Naive thymus-derived CD4-positive, alpha-beta T cell (primary cell): Measurements from ENCODE around the gene LETM1. TPM values are rescaled to one million over a fixed set of nuclear protein-coding genes. Genes with fewer than 3 reads are reported as not detected.

Experiments
- ATAC-seq: fragments of 150-1000 bp; cut with Tn5 transposase; 2 replicates; pipeline ENCODE4 v1.10.0; 2021; ENCODE audit warnings: mild to moderate bottlenecking, moderate library complexity
- CTCF ChIA-PET: fragments of 350-600 bp; sonication (Branson Sonifier 250); formaldehyde crosslinking; loops from one replicate; lab custom pipeline; 2021; ENCODE audit warnings: antibody characterized with exemption; lab: Charles Lee
- POLR2A ChIA-PET: fragments of 350-600 bp; sonication (Branson Sonifier 250); formaldehyde crosslinking; loops from one replicate; lab custom pipeline; 2021; ENCODE audit warnings: antibody characterized with exemption, inconsistent platforms; lab: Charles Lee
- DNase-seq, 9 donors: peaks; one replicate each; pipeline versions ENCODE4 v3.0.0 to v3.0.0-alpha.2; 2020 to 2022; ENCODE audit warnings: mixed read lengths in 1 of 9
- H3K27ac ChIP-seq: one replicate; pipeline ENCODE4 v1.7.0; 2013; ENCODE audit warnings: mild to moderate bottlenecking, low read depth, low read length, moderate library complexity
- H3K27me3 ChIP-seq, 2 donors: one replicate each; pipeline ENCODE4 v1.7.0; 2013; ENCODE audit warnings: low read length in 2 of 2, mild to moderate bottlenecking in 2 of 2, moderate library complexity in 2 of 2; ENCODE audit not compliant: control insufficient read depth in 2 of 2, insufficient read depth in 2 of 2
- H3K36me3 ChIP-seq, 3 experiments: 1 replicate in 2 of 3; 2 replicates in 1 of 3; pipeline ENCODE4 v1.7.0; 2013; ENCODE audit warnings: low read length in 3 of 3, mild to moderate bottlenecking in 3 of 3, moderate library complexity in 1 of 3; ENCODE audit not compliant: insufficient read depth in 3 of 3, control insufficient read depth in 2 of 3
- H3K4me1 ChIP-seq, 2 donors: one replicate each; pipeline ENCODE4 v1.7.0; 2013; ENCODE audit warnings: low read length in 2 of 2, mild to moderate bottlenecking in 2 of 2, moderate library complexity in 1 of 2; ENCODE audit not compliant: control insufficient read depth in 2 of 2, insufficient read depth in 2 of 2
- H3K4me3 ChIP-seq: 2 replicates; pipeline ENCODE4 v1.7.0; 2013; ENCODE audit warnings: mild to moderate bottlenecking, low read length
- H3K9me3 ChIP-seq, 3 experiments: 1 replicate in 2 of 3; 2 replicates in 1 of 3; pipeline ENCODE4 v1.7.0; 2013; ENCODE audit warnings: low read length in 3 of 3; ENCODE audit not compliant: control insufficient read depth in 2 of 3
- H3K27ac Mint-ChIP-seq, 9 donors: one replicate each; pipeline ENCODE4 v1.8.0; 2020 to 2022; ENCODE audit warnings: mixed read lengths in 9 of 9, mild to moderate bottlenecking in 8 of 9, moderate library complexity in 5 of 9, inconsistent platforms in 2 of 9
- H3K27me3 Mint-ChIP-seq, 5 donors: one replicate each; pipeline ENCODE4 v1.8.0; 2021 to 2022; ENCODE audit warnings: mixed read lengths in 5 of 5, mild to moderate bottlenecking in 1 of 5
- H3K36me3 Mint-ChIP-seq, 5 donors: one replicate each; pipeline ENCODE4 v1.8.0; 2020 to 2022; ENCODE audit warnings: mixed read lengths in 5 of 5, mild to moderate bottlenecking in 3 of 5, inconsistent platforms in 1 of 5
- H3K4me1 Mint-ChIP-seq, 7 donors: one replicate each; pipeline ENCODE4 v1.8.0; 2020 to 2022; ENCODE audit warnings: mixed read lengths in 7 of 7, mild to moderate bottlenecking in 3 of 7, inconsistent platforms in 1 of 7
- H3K4me3 Mint-ChIP-seq, 10 donors: one replicate each; pipeline ENCODE4 v1.8.0; 2020 to 2022; ENCODE audit warnings: mild to moderate bottlenecking in 10 of 10, mixed read lengths in 10 of 10, moderate library complexity in 6 of 10, inconsistent platforms in 2 of 10
- H3K9me3 Mint-ChIP-seq, 11 donors: one replicate each; pipeline ENCODE4 v1.8.0; 2020 to 2022; ENCODE audit warnings: mixed read lengths in 11 of 11, mild to moderate bottlenecking in 4 of 11, inconsistent platforms in 1 of 11, moderate library complexity in 1 of 11
- intact Hi-C, 2 donors: fragments of 100-400 bp; cut with micrococcal nuclease; formaldehyde crosslinking; loops; one replicate each; pipeline ENCODE4 v1.15.1; 2023
- polyA plus RNA-seq, 2 donors: library from polyadenylated mRNA; unstranded; fragments of 300-500 nt; fragmentation: Illumina TruSeq; gene quantifications; one replicate each; pipeline ENCODE4 v1.2.3, GENCODE V29; 2021
- total RNA-seq, 6 experiments: library from RNA in 5 of 6; stranded (reverse) in 5 of 6; gene quantifications; 1 replicate in 5 of 6; 2 replicates in 1 of 6; pipeline ENCODE4 v1.2.3 and lab custom pipeline; 2021 to 2026

LETM1 gene
- 10 to 100 TPM; 29.5 to 56.4 (median 36.0) TPM for total RNA-seq
- 10 to 100 TPM in 1 of 2 donors, 1 to 10 TPM in 1; 7.7 to 12.0 TPM for polyA plus RNA-seq
- 54.7 reads per million, percentile 73 among the genes with 10 or more reads in this experiment for total RNA-seq (lab: John Stamatoyannopoulos, UW)

DNA sequence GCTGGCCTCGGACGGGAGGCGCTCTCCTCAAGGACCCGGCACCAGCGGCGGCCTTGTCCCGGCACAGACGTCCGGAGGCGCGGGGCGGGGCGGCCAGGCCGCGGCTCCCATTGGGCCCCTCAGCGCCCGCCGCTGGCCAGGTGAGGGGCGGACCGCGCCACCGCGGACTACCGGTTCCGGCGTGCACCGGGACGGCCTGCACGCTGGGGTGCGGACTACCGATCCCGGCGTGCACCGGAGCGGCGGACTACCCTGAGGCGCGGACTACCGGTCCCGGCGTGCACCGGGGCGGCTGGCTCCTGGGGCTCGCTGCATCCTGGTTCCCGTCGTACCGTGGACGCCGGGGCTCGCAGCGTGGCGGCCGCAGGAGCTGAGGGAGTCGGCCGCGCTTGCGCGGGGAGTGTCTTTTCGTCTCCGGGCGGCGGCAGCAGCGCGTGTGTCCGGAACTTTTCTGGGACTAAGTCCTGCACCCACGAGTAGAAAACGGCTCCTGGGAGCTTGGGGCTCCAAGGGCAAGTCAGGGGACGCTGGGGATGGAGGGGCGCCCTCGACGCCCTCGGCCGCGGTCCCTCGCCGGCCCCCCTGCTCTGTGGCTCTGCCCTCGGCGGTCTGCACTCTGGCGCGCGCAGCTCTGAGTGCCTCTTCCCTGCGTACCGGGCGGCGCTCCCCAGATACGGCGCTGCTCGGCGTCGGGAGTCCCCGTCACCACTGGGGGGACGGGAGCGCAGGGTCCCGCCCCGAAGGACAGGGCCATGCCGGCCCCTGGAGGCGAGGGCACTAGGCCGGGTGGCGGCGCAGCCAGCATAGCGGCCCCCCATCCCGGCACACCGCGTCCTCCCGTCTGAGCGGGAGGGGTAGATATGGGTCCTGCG, at the start of gene LETM1:
TSS of gene LETM1 (minus strand) at position 86 of the 872 bp plus-strand sequence. CDS start 206 bp downstream, outside the sequence.
- CTCF ChIA-PET: interaction anchor here (0.6 to 0.9 kb wide), 2 partner anchors 11 to 24 kb away, joined by 3 read pairs; no protein-coding TSS in a partner anchor
- Histone ChIP-seq H3K27ac (peak within 1 kb of the TSS; percentile 70), H3K4me3 (peak within 1 kb of the TSS; percentile 86), H3K9me3 (no peaks in the 10 kb centered on the region), H3K36me3 (peaks cover 0 to 4% (median 0%) of the 10 kb centered on the region in 3 experiments), H3K4me1 (peaks cover 10 to 14% of the 10 kb centered on the region in 2 donors), H3K27me3 (no peaks in the 10 kb centered on the region)
- H3K4me1 Mint-ChIP-seq: peaks cover 30 to 45% (median 40%) of the 10 kb centered on the region in 7 donors
- no peaks in the 10 kb centered on the region for H3K9me3 Mint-ChIP-seq
- H3K36me3 Mint-ChIP-seq: peaks cover 0 to 3% (median 0%) of the 10 kb centered on the region in 5 donors
- H3K27me3 Mint-ChIP-seq: no peaks in the 10 kb centered on the region
- DNase-seq (peak; percentile 79 to 96 (median 88)), ATAC-seq (peak; percentile 98)
- POLR2A ChIA-PET: interaction anchor here (0.9 to 7.7 kb wide), 5 partner anchors 9 to 144 kb away, joined by 3 to 74 read pairs (median 9); partner anchors contain the start of genes NSD2 and SLBP
- peak within 1 kb of the TSS in 8 of 9 donors; percentile 17 to 80 (median 48) for H3K27ac Mint-ChIP-seq
- peak within 1 kb of the TSS; percentile 67 to 88 (median 83) for H3K4me3 Mint-ChIP-seq
- intact Hi-C loops: loop anchor here (1.0 to 5.0 kb wide), 15 partner anchors 14 to 1107 kb away; partner anchors contain the start of genes CFAP99 (in 2 of the 2), SLBP (in 2 of the 2), ZFYVE28 (in 2 of the 2) and CTBP1 (in 1 of the 2)

DNA sequence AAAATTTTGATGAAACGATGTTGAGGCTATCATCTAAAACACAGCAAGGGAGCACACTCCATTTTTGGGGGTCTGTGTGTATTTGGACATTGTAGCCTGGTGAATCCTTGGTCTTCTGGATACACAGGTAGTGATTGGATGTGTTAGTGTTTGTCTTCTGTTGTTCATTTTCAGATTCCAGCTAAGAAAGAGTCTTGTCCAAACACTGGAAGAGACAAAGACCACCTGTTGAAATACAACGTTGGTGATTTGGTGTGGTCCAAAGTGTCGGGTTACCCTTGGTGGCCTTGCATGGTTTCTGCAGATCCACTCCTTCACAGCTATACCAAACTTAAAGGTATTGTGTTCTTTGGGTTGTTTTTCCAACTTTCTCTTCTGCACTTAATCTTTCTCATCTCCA, 48.1 kb upstream of the LETM1 start:
- H3K27ac ChIP-seq: no peak overlapping the region
- H3K36me3 ChIP-seq: peaks cover 0 to 35% (median 4%) of the 10 kb centered on the region in 3 experiments
- DNase-seq (no peak), ATAC-seq (no peak)
- H3K9me3 Mint-ChIP-seq: no peaks in the 10 kb centered on the region
- CTCF ChIA-PET: no interaction called here
- H3K27ac Mint-ChIP-seq: peak overlapping the region in 1 of 9 donors; percentile 33
- intact Hi-C loops: no loop called here
- no peaks in the 10 kb centered on the region for H3K27me3 Mint-ChIP-seq
- POLR2A ChIA-PET: interaction anchor here (0.7 kb wide), 1 partner anchor 14 kb away, joined by 5 read pairs; no protein-coding TSS in a partner anchor
- no peaks in the 10 kb centered on the region for H3K9me3 ChIP-seq
- H3K4me1 ChIP-seq: no peaks in the 10 kb centered on the region
- no peaks in the 10 kb centered on the region for H3K27me3 ChIP-seq
- H3K36me3 Mint-ChIP-seq: peaks cover 16 to 53% (median 28%) of the 10 kb centered on the region in 5 donors
- no peak overlapping the region for H3K4me3 ChIP-seq
- peaks cover 9 to 78% (median 19%) of the 10 kb centered on the region in 7 donors for H3K4me1 Mint-ChIP-seq
- H3K4me3 Mint-ChIP-seq: no peak overlapping the region

DNA sequence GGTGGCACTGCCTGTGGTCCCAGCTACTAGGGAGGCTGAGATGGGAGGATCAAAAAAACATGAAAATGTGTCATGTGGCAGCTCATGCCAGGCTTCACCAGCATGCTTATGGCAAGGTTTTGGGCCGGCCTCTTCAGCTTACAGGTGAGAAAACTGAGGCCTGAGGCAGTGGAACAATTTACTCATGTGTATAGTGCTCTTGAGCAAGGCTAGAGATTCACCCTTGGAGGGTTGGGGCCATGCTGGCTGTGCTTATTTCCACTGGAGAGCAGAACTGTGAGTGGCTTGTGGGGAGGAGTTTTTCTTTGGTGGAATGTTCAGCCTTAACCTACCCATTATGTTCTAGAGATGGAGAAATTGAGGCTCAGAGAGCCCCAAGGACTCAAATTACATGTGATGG, 47.1 kb upstream of the LETM1 start:
- Histone ChIP-seq H3K4me1 (no peaks in the 10 kb centered on the region), H3K9me3 (no peaks in the 10 kb centered on the region), H3K4me3 (no peak overlapping the region), H3K27me3 (no peaks in the 10 kb centered on the region), H3K36me3 (peaks cover 0 to 35% (median 4%) of the 10 kb centered on the region in 3 experiments), H3K27ac (no peak overlapping the region)
- H3K9me3 Mint-ChIP-seq: no peaks in the 10 kb centered on the region
- ATAC-seq (no peak), DNase-seq (no peak)
- H3K36me3 Mint-ChIP-seq: peaks cover 16 to 53% (median 27%) of the 10 kb centered on the region in 5 donors
- H3K27me3 Mint-ChIP-seq: no peaks in the 10 kb centered on the region
- CTCF ChIA-PET: interaction anchor here (0.6 kb wide), 1 partner anchor 15 kb away, joined by 5 read pairs; no protein-coding TSS in a partner anchor
- no peak overlapping the region for H3K4me3 Mint-ChIP-seq
- peaks cover 11 to 75% (median 20%) of the 10 kb centered on the region in 7 donors for H3K4me1 Mint-ChIP-seq
- H3K27ac Mint-ChIP-seq: peak overlapping the region in 2 of 9 donors; percentile 7 to 56
- intact Hi-C loops: no loop called here
- POLR2A ChIA-PET: interaction anchor here (0.6 kb wide), 1 partner anchor 34 kb away, joined by 4 read pairs; no protein-coding TSS in a partner anchor

- peaks cover 0 to 35% (median 4%) of the 10 kb centered on the region in 3 experiments for H3K36me3 ChIP-seq
- no peak overlapping the region for H3K27ac ChIP-seq
- no peaks in the 10 kb centered on the region for H3K9me3 ChIP-seq
- CTCF ChIA-PET: interaction anchor here (0.6 kb wide), 1 partner anchor 354 kb away, joined by 3 read pairs; no protein-coding TSS in a partner anchor
- no peaks in the 10 kb centered on the region for H3K27me3 ChIP-seq
- no peak for DNase-seq
- no peak for ATAC-seq
- no peaks in the 10 kb centered on the region for H3K4me1 ChIP-seq
- no peak overlapping the region for H3K4me3 ChIP-seq
- peak overlapping the region in 1 of 9 donors; percentile 49 for H3K27ac Mint-ChIP-seq
- H3K4me1 Mint-ChIP-seq: peaks cover 10 to 74% (median 18%) of the 10 kb centered on the region in 7 donors
- no peaks in the 10 kb centered on the region for H3K9me3 Mint-ChIP-seq
- H3K4me3 Mint-ChIP-seq: no peak overlapping the region
- POLR2A ChIA-PET: interaction anchor here (0.6 kb wide), 1 partner anchor 179 kb away, joined by 3 read pairs; no protein-coding TSS in a partner anchor
- no peaks in the 10 kb centered on the region for H3K27me3 Mint-ChIP-seq
- intact Hi-C loops: no loop called here
- H3K36me3 Mint-ChIP-seq: peaks cover 16 to 53% (median 27%) of the 10 kb centered on the region in 5 donors
These were observed 46.3 kb upstream of the LETM1 start for GRCh38 chr4:1902243-1902642.

GRCh38 chr4:1901127-1901526, 45.2 kb upstream of the LETM1 start:
- POLR2A ChIA-PET: no interaction called here
- ATAC-seq (no peak), DNase-seq (no peak)
- Histone ChIP-seq H3K9me3 (no peaks in the 10 kb centered on the region), H3K36me3 (peaks cover 0 to 31% (median 4%) of the 10 kb centered on the region in 3 experiments), H3K4me1 (no peaks in the 10 kb centered on the region), H3K27ac (no peak overlapping the region), H3K27me3 (no peaks in the 10 kb centered on the region), H3K4me3 (no peak overlapping the region)
- H3K27me3 Mint-ChIP-seq: no peaks in the 10 kb centered on the region
- H3K9me3 Mint-ChIP-seq: no peaks in the 10 kb centered on the region
- CTCF ChIA-PET: interaction anchor here (1.2 to 4.4 kb wide), 8 partner anchors 8 to 208 kb away, joined by 3 to 32 read pairs (median 11); no protein-coding TSS in a partner anchor
- H3K27ac Mint-ChIP-seq: peak overlapping the region in 2 of 9 donors; percentile 10 to 56
- H3K4me3 Mint-ChIP-seq: no peak overlapping the region
- peaks cover 16 to 45% (median 23%) of the 10 kb centered on the region in 5 donors for H3K36me3 Mint-ChIP-seq
- H3K4me1 Mint-ChIP-seq: peaks cover 4 to 71% (median 11%) of the 10 kb centered on the region in 7 donors
- intact Hi-C loops: no loop called here

GRCh38 chr4:1900624-1901023, 44.7 kb upstream of the LETM1 start:
- Histone ChIP-seq H3K27ac (no peak overlapping the region), H3K4me3 (no peak overlapping the region), H3K27me3 (no peaks in the 10 kb centered on the region), H3K9me3 (no peaks in the 10 kb centered on the region), H3K36me3 (peaks cover 0 to 31% (median 4%) of the 10 kb centered on the region in 3 experiments), H3K4me1 (no peaks in the 10 kb centered on the region)
- peak overlapping the region in 1 of 9 donors; percentile 56 for H3K27ac Mint-ChIP-seq
- H3K27me3 Mint-ChIP-seq: no peaks in the 10 kb centered on the region
- H3K9me3 Mint-ChIP-seq: no peaks in the 10 kb centered on the region
- no peak overlapping the region for H3K4me3 Mint-ChIP-seq
- H3K36me3 Mint-ChIP-seq: peaks cover 16 to 43% (median 23%) of the 10 kb centered on the region in 5 donors
- CTCF ChIA-PET: interaction anchor here (0.7 to 4.4 kb wide), 13 partner anchors 9 to 240 kb away, joined by 3 to 32 read pairs (median 8); partner anchors contain the start of gene NSD2
- DNase-seq (no peak), ATAC-seq (no peak)
- POLR2A ChIA-PET: no interaction called here
- intact Hi-C loops: no loop called here
- H3K4me1 Mint-ChIP-seq: peaks cover 4 to 67% (median 10%) of the 10 kb centered on the region in 7 donors
